ENCODE results near the gene PROKR1. TPM values are rescaled to one million over a fixed set of nuclear protein-coding genes. Genes with fewer than 3 reads are reported as not detected.
"Not testable (repeated sequence)": the region's sequence is repeated elsewhere in the genome, so short reads cannot be mapped to it uniquely, and the experiment has no call there.

The PROKR1 gene
- total RNA-seq (not detected), polyA plus RNA-seq (not detected)
- long read RNA-seq, donor 1, result 0 reads
- long read RNA-seq, donor 2, result 0 reads
- long read RNA-seq, donor 3, result 0 reads
- long read RNA-seq, donor 4, result 0 reads
- long read RNA-seq, donor 5, result 0 reads
- long read RNA-seq, donor 6, result 0 reads
- long read RNA-seq, donor 7, full-length matches to known transcripts, result 1 of 1 reads
- long read RNA-seq, donor 7, partial matches to known transcripts, result 0 of 1 reads
- long read RNA-seq, donor 7, other reads (novel, unspliced or antisense), result 0 of 1 reads
- long read RNA-seq, donor 8, result 0 reads
- long read RNA-seq, donor 9, result 0 reads
- long read RNA-seq, donor 10, result 0 reads

- Histone ChIP-seq H3K36me3 (no peaks in the 10 kb centered on the region), H3K27me3 (peaks cover 0 to 70% (median 27%) of the 10 kb centered on the region in 3 donors), H3K4me3 (peak within 1 kb of the TSS; percentile 50 to 69 (median 54)), H3K9me3 (peaks cover 0 to 10% (median 5%) of the 10 kb centered on the region in 4 donors), H3K4me1 (peaks cover 10 to 17% (median 14%) of the 10 kb centered on the region in 4 donors), H3K27ac (peak within 1 kb of the TSS in 1 of 5 donors; percentile 38)
- no peak for TF ChIP-seq CTCF (IDR thresholded peaks at IDR 0.05)
- TF ChIP-seq POLR2A (IDR thresholded peaks at IDR 0.05), result no peak
- TF ChIP-seq POLR2AphosphoS5 (IDR thresholded peaks at IDR 0.05), result no peak
- TF ChIP-seq EP300 (IDR thresholded peaks at IDR 0.05), result no peak
- intact Hi-C loops (cut with DNase I; ENCODE audit: low total_unique reads), result no loop called here
- peak; percentile 57 to 82 for DNase-seq
- WGBS, 5 donors, result 1 to 7% (median 2%) methylated on average over 20 to 86 of the region's 86 CpGs
Measured at GRCh38 chr2:68643011-68643873, at the start of gene PROKR1. TSS of gene PROKR1 (plus strand) at chr2:68643579. CDS start at chr2:68645822, 2,243 bp downstream.

- no peak overlapping the region for H3K4me3 ChIP-seq
- no peaks in the 10 kb centered on the region for H3K27me3 ChIP-seq
- DNase-seq, result no peak
- no peak for TF ChIP-seq CTCF (IDR thresholded peaks at IDR 0.05)
- TF ChIP-seq POLR2AphosphoS5 (IDR thresholded peaks at IDR 0.05), result no peak
- TF ChIP-seq EP300 (IDR thresholded peaks at IDR 0.05), result no peak
- TF ChIP-seq POLR2A (IDR thresholded peaks at IDR 0.05), result no peak
- no peak overlapping the region for H3K27ac ChIP-seq
- 87 to 94% (median 93%) methylated on average over 1 of the region's 1 CpG for WGBS, 5 donors
- no peaks in the 10 kb centered on the region for H3K36me3 ChIP-seq
- peaks cover 3 to 9% (median 7%) of the 10 kb centered on the region in 4 donors for H3K4me1 ChIP-seq
- H3K9me3 ChIP-seq, result no peaks in the 10 kb centered on the region
- intact Hi-C loops (cut with DNase I; ENCODE audit: low total_unique reads), result no loop called here
Measured at GRCh38 chr2:68594041-68594440, 49.3 kb upstream of the PROKR1 start.

- no peak for TF ChIP-seq POLR2AphosphoS5 (IDR thresholded peaks at IDR 0.05)
- peak in 5 of 7 experiments; percentile 30 to 71 (median 52) for TF ChIP-seq CTCF (IDR thresholded peaks at IDR 0.05)
- no peak for TF ChIP-seq POLR2A (IDR thresholded peaks at IDR 0.05)
- no peak for TF ChIP-seq EP300 (IDR thresholded peaks at IDR 0.05)
- Histone ChIP-seq H3K27me3 (no peaks in the 10 kb centered on the region), H3K27ac (no peak overlapping the region), H3K4me3 (no peak overlapping the region), H3K9me3 (no peaks in the 10 kb centered on the region), H3K4me1 (peaks cover 3 to 9% (median 7%) of the 10 kb centered on the region in 4 donors), H3K36me3 (no peaks in the 10 kb centered on the region)
- DNase-seq, result peak; percentile 53 to 60
- intact Hi-C loops (cut with DNase I; ENCODE audit: low total_unique reads), result no loop called here
- WGBS, 5 donors, result 18 to 32% (median 22%) methylated on average over 5 of the region's 5 CpGs
Measured at GRCh38 chr2:68594674-68595492, 48.5 kb upstream of the PROKR1 start.

- H3K36me3 ChIP-seq; H3K9me3 ChIP-seq; H3K4me1 ChIP-seq; DNase-seq; H3K4me3 ChIP-seq; intact Hi-C loops (cut with DNase I; ENCODE audit: low total_unique reads); H3K27me3 ChIP-seq; H3K27ac ChIP-seq: not testable (repeated sequence)
- 57 to 78% (median 65%) methylated on average over 2 of the region's 2 CpGs for whole genome bisulfite sequencing, 5 donors
Measured at GRCh38 chr2:68595493-68595785, 47.9 kb upstream of the PROKR1 start.

- peaks cover 0 to 36% (median 12%) of the 10 kb centered on the region in 4 donors for H3K9me3 ChIP-seq
- H3K36me3 ChIP-seq; DNase-seq; H3K27ac ChIP-seq; H3K27me3 ChIP-seq; H3K4me1 ChIP-seq; H3K4me3 ChIP-seq; intact Hi-C loops (cut with DNase I; ENCODE audit: low total_unique reads): not testable (repeated sequence)
- WGBS, 5 donors, result 89 to 98% (median 90%) methylated on average over 3 of the region's 3 CpGs
Measured at GRCh38 chr2:68600495-68600894, 42.9 kb upstream of the PROKR1 start.

All from stomach (tissue), 19 donors.